ENCODE measurements around the gene BAG5. TPM values are rescaled to one million over a fixed set of nuclear protein-coding genes. Genes with fewer than 3 reads are reported as not detected.

BAG5 gene
- total RNA-seq, 2 experiments from 2014 or later: 36.3 to 38.9 TPM

GRCh38 chr14:103508521-103509329 is 53.7 kb downstream of the BAG5 start:
- no peaks in the 10 kb centered on the region for H3K9me3 Mint-ChIP-seq
- no peaks in the 10 kb centered on the region for H3K27me3 Mint-ChIP-seq
- H3K36me3 Mint-ChIP-seq: peaks cover 12% of the 10 kb centered on the region
- no peak overlapping the region for H3K4me3 Mint-ChIP-seq
- DNase-seq: no peak
- H3K27ac Mint-ChIP-seq: no peak overlapping the region
- H3K4me1 Mint-ChIP-seq: peaks cover 3% of the 10 kb centered on the region

DNA sequence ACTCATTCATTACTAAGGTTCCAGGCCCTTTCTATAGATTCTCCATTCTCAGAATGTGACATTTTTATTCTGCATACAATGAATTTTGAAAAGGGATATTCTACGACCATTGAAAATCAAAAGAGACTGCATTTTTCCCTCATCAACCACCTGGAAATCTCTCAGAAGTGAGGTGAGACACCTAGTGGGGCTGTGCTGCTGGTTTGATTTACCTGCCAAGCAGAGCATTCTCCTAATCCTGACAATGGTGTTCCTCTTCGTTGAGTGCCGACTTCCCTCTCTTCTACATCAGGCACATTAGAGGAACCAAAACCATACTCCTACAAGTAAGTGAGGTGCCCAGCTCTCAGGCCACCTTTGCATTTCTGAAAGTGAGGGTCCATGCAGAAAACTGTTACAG is 54.7 kb downstream of the BAG5 start:
- H3K4me3 Mint-ChIP-seq: no peak overlapping the region
- no peak overlapping the region for H3K27ac Mint-ChIP-seq
- peaks cover 12% of the 10 kb centered on the region for H3K36me3 Mint-ChIP-seq
- peaks cover 3% of the 10 kb centered on the region for H3K4me1 Mint-ChIP-seq
- no peak for DNase-seq
- H3K27me3 Mint-ChIP-seq: no peaks in the 10 kb centered on the region
- H3K9me3 Mint-ChIP-seq: no peaks in the 10 kb centered on the region

Other genes with a start within 250 kb of the BAG5 start
- gene EIF5, start 228.4 kb downstream of the BAG5 start, total RNA-seq: 100 to 1,000 TPM; 409 to 421 TPM
- gene MARK3, start 177.2 kb downstream of the BAG5 start, total RNA-seq: 10 to 100 TPM; 71.0 to 74.3 TPM
- gene CKB, start 39.8 kb downstream of the BAG5 start, total RNA-seq: 1 to 10 TPM; 3.1 to 3.3 TPM
- 10 to 100 TPM; 20.6 to 22.1 TPM for gene TRMT61A, start 33.5 kb downstream of the BAG5 start, total RNA-seq
- 10 to 100 TPM; 42.9 to 44.2 TPM for gene COA8, start 303 bp upstream of the BAG5 start, total RNA-seq
- gene KLC1, start 66.6 kb upstream of the BAG5 start, total RNA-seq: 10 to 100 TPM; 88.0 to 88.6 TPM
- 10 to 100 TPM; 57.8 to 65.0 TPM for gene XRCC3, start 152.8 kb upstream of the BAG5 start, total RNA-seq
- gene ZFYVE21, start 153.2 kb upstream of the BAG5 start, total RNA-seq: 1 to 10 TPM; 8.0 to 8.9 TPM

Measured in activated naive CD8-positive, alpha-beta T cell treated with anti-CD3 and anti-CD28 coated beads for 36 hours (primary cell).